GM21825 (cell line): ENCODE data around the gene UBR4.
"Not testable (repeated sequence)": the region's sequence is repeated elsewhere in the genome, so short reads cannot be mapped to it uniquely, and the experiment has no call there.

Experiments used
- ATAC-seq: cut with Tn5 transposase; IDR thresholded peaks from one replicate; pipeline ENCODE4 v1.9.1; 2021; ENCODE audit warnings: mild to moderate bottlenecking, moderate library complexity; ENCODE audit not compliant: unreplicated experiment

The UBR4 gene

GRCh38 chr1:19220080-19220846 lies 10.2 kb upstream of the UBR4 start:
- ATAC-seq: no peak

- no peak for ATAC-seq
Measured at GRCh38 chr1:19219451-19219850, 9.4 kb upstream of the UBR4 start.

- not testable (repeated sequence) for ATAC-seq
Measured at GRCh38 chr1:19216585-19216984, 6.5 kb upstream of the UBR4 start.

- no peak for ATAC-seq
Measured at GRCh38 chr1:19213580-19213979, 3.5 kb upstream of the UBR4 start.

GRCh38 chr1:19212167-19212566 lies 2.1 kb upstream of the UBR4 start:
- no peak for ATAC-seq

- no peak for ATAC-seq
Measured at GRCh38 chr1:19210772-19211549, 895 bp upstream of the UBR4 start.

- ATAC-seq: peak; percentile 41
Measured at GRCh38 chr1:19209439-19209989, 552 bp downstream of the UBR4 start.

GRCh38 chr1:19208710-19209438 lies 1.2 kb downstream of the UBR4 start:
- ATAC-seq: no peak

GRCh38 chr1:19206947-19207346 lies 3.1 kb downstream of the UBR4 start:
- no peak for ATAC-seq

GRCh38 chr1:19205845-19206244 lies 4.2 kb downstream of the UBR4 start:
- ATAC-seq: no peak

GRCh38 chr1:19205403-19205802 lies 4.7 kb downstream of the UBR4 start:
- ATAC-seq: no peak

GRCh38 chr1:19204446-19205266 lies 5.4 kb downstream of the UBR4 start:
- no peak for ATAC-seq

- no peak for ATAC-seq
Measured at GRCh38 chr1:19203440-19203839, 6.6 kb downstream of the UBR4 start.

- ATAC-seq: no peak
Measured at GRCh38 chr1:19202396-19202795, 7.7 kb downstream of the UBR4 start.

GRCh38 chr1:19199969-19200604 lies 10.0 kb downstream of the UBR4 start:
- ATAC-seq: no peak

GRCh38 chr1:19199329-19199968 lies 10.6 kb downstream of the UBR4 start:
- ATAC-seq: no peak

GRCh38 chr1:19198820-19199219 lies 11.2 kb downstream of the UBR4 start:
- ATAC-seq: no peak

GRCh38 chr1:19197845-19198244 lies 12.2 kb downstream of the UBR4 start:
- no peak for ATAC-seq

GRCh38 chr1:19196331-19196730 lies 13.7 kb downstream of the UBR4 start:
- no peak for ATAC-seq
